ENCODE measurements around the gene IL22.

IL22 gene

GRCh38 chr12:68260153-68260552 lies 6.7 kb upstream of the IL22 start:
- Histone ChIP-seq H3K36me3 (ENCODE audit: control insufficient read depth in 2 of 2, insufficient read depth in 1 of 2, low read length in 2 of 2) (no peaks in the 10 kb centered on the region; a peak in 1 of 3 replicates), H3K4me1 (ENCODE audit: control insufficient read depth, insufficient read depth, low read length) (no peaks in the 10 kb centered on the region), H3K27ac (ENCODE audit: extremely low read depth, low read depth, low read length) (no peak overlapping the region), H3K9me3 (ENCODE audit: control insufficient read depth, insufficient read depth, low read depth, low read length) (no peaks in the 10 kb centered on the region), H3K4me3 (ENCODE audit: low read depth, low read length) (no peak overlapping the region)
- TF ChIP-seq ZSCAN16 (tag by site-specific recombination; IDR thresholded peaks at IDR 0.05): no peak
- no peak for TF ChIP-seq SETDB1 (IDR thresholded peaks at IDR 0.05; ENCODE audit: insufficient read length, low read length)
- no peak for TF ChIP-seq GLI4 (tag by site-specific recombination; IDR thresholded peaks at IDR 0.05)
- TF ChIP-seq ZNF175 (tag by site-specific recombination; IDR thresholded peaks at IDR 0.05): no peak
- TF ChIP-seq, protein P1, sequence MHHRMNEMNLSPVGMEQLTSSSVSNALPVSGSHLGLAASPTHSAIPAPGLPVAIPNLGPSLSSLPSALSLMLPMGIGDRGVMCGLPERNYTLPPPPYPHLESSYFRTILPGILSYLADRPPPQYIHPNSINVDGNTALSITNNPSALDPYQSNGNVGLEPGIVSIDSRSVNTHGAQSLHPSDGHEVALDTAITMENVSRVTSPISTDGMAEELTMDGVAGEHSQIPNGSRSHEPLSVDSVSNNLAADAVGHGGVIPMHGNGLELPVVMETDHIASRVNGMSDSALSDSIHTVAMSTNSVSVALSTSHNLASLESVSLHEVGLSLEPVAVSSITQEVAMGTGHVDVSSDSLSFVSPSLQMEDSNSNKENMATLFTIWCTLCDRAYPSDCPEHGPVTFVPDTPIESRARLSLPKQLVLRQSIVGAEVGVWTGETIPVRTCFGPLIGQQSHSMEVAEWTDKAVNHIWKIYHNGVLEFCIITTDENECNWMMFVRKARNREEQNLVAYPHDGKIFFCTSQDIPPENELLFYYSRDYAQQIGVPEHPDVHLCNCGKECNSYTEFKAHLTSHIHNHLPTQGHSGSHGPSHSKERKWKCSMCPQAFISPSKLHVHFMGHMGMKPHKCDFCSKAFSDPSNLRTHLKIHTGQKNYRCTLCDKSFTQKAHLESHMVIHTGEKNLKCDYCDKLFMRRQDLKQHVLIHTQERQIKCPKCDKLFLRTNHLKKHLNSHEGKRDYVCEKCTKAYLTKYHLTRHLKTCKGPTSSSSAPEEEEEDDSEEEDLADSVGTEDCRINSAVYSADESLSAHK (tag by site-specific recombination; IDR thresholded peaks at IDR 0.05): no peak
- no peak for TF ChIP-seq ZNF211 (tag by site-specific recombination; IDR thresholded peaks at IDR 0.05; ENCODE audit: low read depth)
- TF ChIP-seq ATF2 (tag by site-specific recombination; IDR thresholded peaks at IDR 0.05; ENCODE audit: low read depth): no peak
- TF ChIP-seq ZNF830 (tag by site-specific recombination; IDR thresholded peaks at IDR 0.05; ENCODE audit: low read depth): no peak
- no peak for TF ChIP-seq ZNF221 (tag by site-specific recombination; IDR thresholded peaks at IDR 0.05; ENCODE audit: borderline replicate concordance)
- TF ChIP-seq ZBTB48 (tag by site-specific recombination; IDR thresholded peaks at IDR 0.05): no peak
- TF ChIP-seq, protein P2, sequence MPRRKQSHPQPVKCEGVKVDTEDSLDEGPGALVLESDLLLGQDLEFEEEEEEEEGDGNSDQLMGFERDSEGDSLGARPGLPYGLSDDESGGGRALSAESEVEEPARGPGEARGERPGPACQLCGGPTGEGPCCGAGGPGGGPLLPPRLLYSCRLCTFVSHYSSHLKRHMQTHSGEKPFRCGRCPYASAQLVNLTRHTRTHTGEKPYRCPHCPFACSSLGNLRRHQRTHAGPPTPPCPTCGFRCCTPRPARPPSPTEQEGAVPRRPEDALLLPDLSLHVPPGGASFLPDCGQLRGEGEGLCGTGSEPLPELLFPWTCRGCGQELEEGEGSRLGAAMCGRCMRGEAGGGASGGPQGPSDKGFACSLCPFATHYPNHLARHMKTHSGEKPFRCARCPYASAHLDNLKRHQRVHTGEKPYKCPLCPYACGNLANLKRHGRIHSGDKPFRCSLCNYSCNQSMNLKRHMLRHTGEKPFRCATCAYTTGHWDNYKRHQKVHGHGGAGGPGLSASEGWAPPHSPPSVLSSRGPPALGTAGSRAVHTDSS (tag by site-specific recombination; IDR thresholded peaks at IDR 0.05): no peak
- TF ChIP-seq ZNF280D (tag by site-specific recombination; IDR thresholded peaks at IDR 0.05): no peak
- TF ChIP-seq ZNF704 (tag by site-specific recombination; IDR thresholded peaks at IDR 0.05): no peak
- TF ChIP-seq ZNF202 (tag by site-specific recombination; IDR thresholded peaks at IDR 0.05; ENCODE audit: borderline replicate concordance): no peak
- no peak for TF ChIP-seq ZBTB26 (tag by site-specific recombination; optimal IDR thresholded peaks at IDR 0.05)
- TF ChIP-seq ZSCAN23 (tag by site-specific recombination; IDR thresholded peaks at IDR 0.05): no peak
- POLR2A ChIA-PET: no interaction called here
- CTCF ChIA-PET: no interaction called here
